ENCODE measurements around the gene HEYL. TPM values are rescaled to one million over a fixed set of nuclear protein-coding genes. Genes with fewer than 3 reads are reported as not detected.

Gene HEYL
- total RNA-seq, 4 donors from 2014 or later, result 1.2 to 7.7 (median 4.6) TPM

DNA sequence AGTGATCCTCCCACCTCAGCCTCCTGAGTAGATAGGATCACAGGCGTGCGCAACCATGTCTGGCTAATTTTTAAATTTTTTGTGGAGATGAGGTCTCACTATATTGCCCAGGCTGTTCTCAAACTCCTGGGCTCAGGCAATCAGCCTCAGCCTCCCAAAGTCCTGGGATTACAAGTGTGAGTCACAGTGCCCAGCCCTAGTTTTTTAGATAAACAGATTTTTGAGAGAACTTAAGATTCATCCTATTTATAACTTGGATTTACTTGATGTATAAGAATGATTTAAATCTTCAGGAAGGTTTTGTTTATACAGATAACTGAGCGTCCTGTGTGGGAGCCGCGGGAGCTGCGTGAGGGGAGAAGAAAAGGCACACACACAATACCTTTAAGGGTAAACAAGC is 26.2 kb downstream of the HEYL start:
- TF ChIP-seq CTCF (IDR thresholded peaks at IDR 0.05; ENCODE audit: low read depth), result no peak

- no peak for TF ChIP-seq CTCF (IDR thresholded peaks at IDR 0.05; ENCODE audit: low read depth)
These were observed 29.7 kb downstream of the HEYL start for GRCh38 chr1:39609618-39610331.

DNA sequence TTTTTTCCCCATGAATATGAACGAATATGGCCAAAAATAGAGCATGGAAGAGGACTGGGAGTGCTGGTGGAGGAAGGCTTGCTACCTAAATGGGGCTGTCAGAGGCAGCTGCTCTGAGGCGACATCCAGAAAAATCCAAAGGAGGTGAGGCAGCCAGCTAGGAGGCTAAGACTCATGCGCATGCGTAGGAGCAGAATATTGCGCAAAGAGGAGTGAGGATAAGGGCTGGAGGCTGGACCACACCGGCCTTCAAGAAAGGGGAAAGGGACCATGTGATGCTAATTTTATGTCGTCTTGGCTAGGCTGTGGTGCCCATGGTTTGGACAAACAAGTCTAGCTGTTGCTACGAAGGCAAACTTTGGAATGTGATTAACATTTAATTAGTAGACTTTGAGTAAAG is 30.5 kb downstream of the HEYL start:
- TF ChIP-seq CTCF (IDR thresholded peaks at IDR 0.05; ENCODE audit: low read depth), result no peak

GRCh38 chr1:39596163-39596562 is 43.3 kb downstream of the HEYL start:
- no peak for TF ChIP-seq CTCF (IDR thresholded peaks at IDR 0.05; ENCODE audit: low read depth)

DNA sequence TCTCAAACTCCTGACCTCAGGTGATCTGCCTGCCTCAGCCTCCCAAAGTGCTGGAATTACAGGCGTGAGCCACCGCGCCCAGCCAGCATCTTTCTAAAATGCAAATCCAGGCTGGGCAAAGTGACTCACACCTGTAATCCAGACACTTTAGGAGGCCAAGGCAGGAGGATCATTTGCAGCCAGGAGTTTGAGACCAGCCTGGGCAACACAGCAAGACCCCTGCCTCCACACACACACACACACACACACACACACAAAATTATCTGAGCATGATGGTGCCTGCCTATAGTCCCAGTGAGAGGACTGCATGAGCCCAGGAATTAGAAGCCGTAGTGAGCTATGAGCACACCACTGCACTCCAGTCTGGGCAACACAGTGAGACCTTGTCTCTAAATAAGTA is 46.1 kb downstream of the HEYL start:
- TF ChIP-seq CTCF (IDR thresholded peaks at IDR 0.05; ENCODE audit: low read depth), result no peak

DNA sequence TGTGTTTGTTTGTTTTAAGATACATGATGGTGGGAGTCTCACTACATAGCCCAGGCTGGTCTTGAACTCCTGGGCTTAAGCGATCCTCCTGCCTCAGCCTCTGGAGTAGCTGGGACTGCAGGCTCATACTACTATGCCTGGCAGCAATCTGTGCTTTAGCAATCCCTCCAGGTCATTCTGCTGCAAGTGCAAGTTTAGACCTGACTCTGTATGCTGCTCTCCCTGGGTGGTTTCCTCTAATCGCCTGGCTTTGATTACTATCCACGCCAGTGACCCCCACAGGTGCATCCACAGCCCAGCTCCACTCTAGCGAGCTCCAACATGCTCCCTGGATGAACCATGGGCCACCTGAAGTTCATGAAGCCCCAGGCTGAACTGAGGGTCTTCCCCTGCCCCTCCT is 47.4 kb downstream of the HEYL start:
- TF ChIP-seq CTCF (IDR thresholded peaks at IDR 0.05; ENCODE audit: low read depth), result no peak

DNA sequence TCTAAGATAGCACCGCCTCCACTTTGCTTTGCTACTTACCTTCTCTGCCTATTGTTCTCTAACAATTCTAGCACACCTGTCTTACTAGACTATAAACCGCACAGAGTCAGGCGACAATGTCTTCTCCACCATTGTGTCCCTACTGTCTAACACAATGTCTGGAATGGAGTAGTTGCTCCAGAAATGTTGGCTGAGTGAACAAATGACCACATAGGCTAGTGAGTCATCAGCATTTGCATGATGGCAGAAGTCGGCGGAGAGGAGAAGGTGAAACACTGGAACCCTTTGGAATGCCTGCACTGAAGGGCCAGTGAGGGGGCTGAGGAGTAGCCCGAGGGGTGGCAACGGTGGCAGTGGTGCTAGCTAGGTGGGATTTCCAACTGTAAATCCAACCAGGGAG is 48.9 kb downstream of the HEYL start:
- no peak for TF ChIP-seq CTCF (IDR thresholded peaks at IDR 0.05; ENCODE audit: low read depth)
